Amygdala (tissue), 56 donors: ENCODE measurements around the gene UBE4B.

Experiments used
- DNase-seq, 56 donors: peaks; one replicate each; lab custom pipeline; 2025; lab: John Stamatoyannopoulos, UW

UBE4B gene

GRCh38 chr1:10108134-10108663, 75.4 kb downstream of the UBE4B start:
- DNase-seq = peak in 2 of 56 donors; percentile 14 to 40

GRCh38 chr1:10108948-10109708, 76.4 kb downstream of the UBE4B start:
- DNase-seq = peak in 14 of 56 donors; percentile 10 to 36 (median 20)

GRCh38 chr1:10113501-10113900, 80.7 kb downstream of the UBE4B start:
- peak in 28 of 56 donors; percentile 5 to 77 (median 38) for DNase-seq

- DNase-seq = no peak
Measured at GRCh38 chr1:10114746-10115145, 82.0 kb downstream of the UBE4B start.

- DNase-seq = no peak
Measured at GRCh38 chr1:10117132-10117531, 84.4 kb downstream of the UBE4B start.

- DNase-seq = no peak
Measured at GRCh38 chr1:10117865-10118264, 85.1 kb downstream of the UBE4B start.

GRCh38 chr1:10121688-10122087, 88.9 kb downstream of the UBE4B start:
- no peak for DNase-seq

GRCh38 chr1:10122926-10123325, 90.2 kb downstream of the UBE4B start:
- no peak for DNase-seq

- peak in 34 of 56 donors; percentile 9 to 86 (median 37) for DNase-seq
Measured at GRCh38 chr1:10128101-10128765, 95.5 kb downstream of the UBE4B start.

GRCh38 chr1:10132316-10132715, 99.6 kb downstream of the UBE4B start:
- no peak for DNase-seq

- peak in 5 of 56 donors; percentile 8 to 33 (median 14) for DNase-seq
Measured at GRCh38 chr1:10132852-10133251, 100.1 kb downstream of the UBE4B start.

GRCh38 chr1:10140981-10141380, 108.2 kb downstream of the UBE4B start:
- DNase-seq = no peak

GRCh38 chr1:10143961-10144485, 111.3 kb downstream of the UBE4B start:
- peak in 4 of 56 donors; percentile 8 to 21 (median 14) for DNase-seq

- no peak for DNase-seq
Measured at GRCh38 chr1:10146391-10146790, 113.6 kb downstream of the UBE4B start.

- no peak for DNase-seq
Measured at GRCh38 chr1:10149231-10149630, 116.5 kb downstream of the UBE4B start.

GRCh38 chr1:10152709-10153284, 120.0 kb downstream of the UBE4B start:
- peak in 51 of 56 donors; percentile 6 to 91 (median 61) for DNase-seq

GRCh38 chr1:10155087-10155712, 122.4 kb downstream of the UBE4B start:
- peak in 1 of 56 donors; percentile 31 for DNase-seq

GRCh38 chr1:10160173-10160572, 127.4 kb downstream of the UBE4B start:
- DNase-seq = no peak

- peak in 40 of 56 donors; percentile 6 to 74 (median 38) for DNase-seq
Measured at GRCh38 chr1:10160907-10161490, 128.2 kb downstream of the UBE4B start.
